PC-9 (cell line): ENCODE results near the gene CEP192. TPM values are rescaled to one million over a fixed set of nuclear protein-coding genes. Genes with fewer than 3 reads are reported as not detected.

Experiments used
- BruUV-seq: library from RNA; stranded (reverse); fragments of 400-500 nt; replicated peaks from 2 replicates; lab custom pipeline; 2021; lab: Mats Ljungman, UMichigan
- CTCF ChIA-PET: fragments of 300-600 bp; sonication (Branson Sonifier 250); formaldehyde crosslinking; loops from one replicate; lab custom pipeline; 2022; ENCODE audit warnings: antibody characterized with exemption; lab: Charles Lee
- POLR2A ChIA-PET: fragments of 300-600 bp; sonication (Branson Sonifier 250); formaldehyde crosslinking; loops from one replicate; lab custom pipeline; 2022; ENCODE audit warnings: antibody characterized with exemption; ENCODE audit not compliant: unreplicated experiment; lab: Charles Lee
- DNase-seq, 2 experiments: peaks; one replicate each; pipeline versions ENCODE4 v3.0.0 to v3.0.0-alpha.2; 2015 to 2022; ENCODE audit warnings: mixed read lengths in 1 of 2
- H2AFZ ChIP-seq: fragments of 200-600 bp; sonication (generic); 2 replicates; pipeline ENCODE4 v1.8.1; 2017; ENCODE audit warnings: antibody characterized with exemption
- H3F3A ChIP-seq: fragments of 200-600 bp; sonication (generic); 2 replicates; pipeline ENCODE4 v1.8.1; 2017; ENCODE audit warnings: antibody characterized with exemption, mild to moderate bottlenecking, low read depth; ENCODE audit not compliant: insufficient read depth
- H3K27ac ChIP-seq: fragments of 200-600 bp; sonication (generic); 2 replicates; pipeline ENCODE4 v1.6.1; 2016; ENCODE audit warnings: mixed run types
- H3K27me3 ChIP-seq: fragments of 200-600 bp; sonication (generic); 2 replicates; pipeline ENCODE4 v1.6.1; 2016; ENCODE audit warnings: low read depth, mixed run types; ENCODE audit not compliant: insufficient read depth
- H3K36me3 ChIP-seq: fragments of 200-600 bp; sonication (generic); 2 replicates; pipeline ENCODE4 v1.6.1; 2016; ENCODE audit warnings: low read depth, mixed run types
- H3K4me1 ChIP-seq: fragments of 200-600 bp; sonication (generic); replicated peaks from 2 replicates; pipeline ENCODE4 v1.6.1; 2016; ENCODE audit warnings: mixed run types; ENCODE audit not compliant: insufficient read depth
- H3K4me2 ChIP-seq: fragments of 200-600 bp; sonication (generic); 2 replicates; pipeline ENCODE4 v1.6.1; 2017; ENCODE audit warnings: mixed run types
- H3K4me3 ChIP-seq: fragments of 200-600 bp; sonication (generic); 2 replicates; pipeline ENCODE4 v1.6.1; 2016; ENCODE audit warnings: mixed run types
- H3K79me2 ChIP-seq: fragments of 200-600 bp; sonication (generic); 2 replicates; pipeline ENCODE4 v1.6.1; 2017; ENCODE audit warnings: low read depth, mixed run types
- H3K9me2 ChIP-seq: fragments of 200-600 bp; sonication (generic); 2 replicates; pipeline ENCODE4 v1.8.1; 2017; ENCODE audit warnings: mild to moderate bottlenecking; ENCODE audit not compliant: insufficient read depth
- H3K9me3 ChIP-seq: fragments of 200-600 bp; sonication (generic); 2 replicates; pipeline ENCODE4 v1.8.1; 2016; ENCODE audit warnings: low read depth; ENCODE audit not compliant: insufficient read depth
- H4K20me1 ChIP-seq: fragments of 200-600 bp; sonication (generic); 2 replicates; pipeline ENCODE4 v1.8.1; 2017; ENCODE audit not compliant: insufficient read depth
- CTCF ChIP-seq: fragments of 200-600 bp; sonication (generic); conservative IDR thresholded peaks from 2 replicates; pipeline ENCODE4 v1.6.1; 2017; ENCODE audit warnings: mixed run types, antibody characterized with exemption, mild to moderate bottlenecking, moderate library complexity
- EZH2 ChIP-seq: fragments of 200-600 bp; sonication (generic); IDR thresholded peaks from 2 replicates; pipeline ENCODE4 v1.8.0; 2017; ENCODE audit warnings: antibody characterized with exemption, low read depth
- intact Hi-C: fragments of 100-400 bp; cut with micrococcal nuclease; formaldehyde crosslinking; loops from one replicate; pipeline ENCODE4 v1.10.0; 2022; ENCODE audit not compliant: unreplicated experiment
- total RNA-seq: library from RNA; stranded (reverse); gene quantifications from 2 replicates; pipeline ENCODE4 v1.2.3, GENCODE V29; 2021

CEP192 gene
- total RNA-seq, 1 experiment from 2014 or later = 44.9 TPM

GRCh38 chr18:12968619-12969018 is 22.5 kb upstream of the CEP192 start:
- H3K9me2 ChIP-seq = no peaks in the 10 kb centered on the region
- H3K4me1 ChIP-seq = no peaks in the 10 kb centered on the region
- no peak for DNase-seq
- no peaks in the 10 kb centered on the region for H3F3A ChIP-seq
- no peaks in the 10 kb centered on the region for H3K9me3 ChIP-seq
- no peak overlapping the region for H3K4me3 ChIP-seq
- H3K79me2 ChIP-seq = peaks cover 3% of the 10 kb centered on the region; the same call in 1 of the 2 replicates
- POLR2A ChIA-PET = no interaction called here
- TF ChIP-seq CTCF = no peak
- no peak for TF ChIP-seq EZH2
- no peak overlapping the region for H2AFZ ChIP-seq
- intact Hi-C loops = no loop called here
- H3K27ac ChIP-seq = no peak overlapping the region
- H4K20me1 ChIP-seq = no peaks in the 10 kb centered on the region
- no peak overlapping the region for H3K4me2 ChIP-seq
- peaks cover 30% of the 10 kb centered on the region for H3K36me3 ChIP-seq
- no peaks in the 10 kb centered on the region for H3K27me3 ChIP-seq
- CTCF ChIA-PET = no interaction called here
- BruUV-seq = no TSS peak

- no peaks in the 10 kb centered on the region for H3K4me1 ChIP-seq
- TF ChIP-seq EZH2 (no peak), CTCF (no peak)
Measured at GRCh38 chr18:12973562-12974213, 17.5 kb upstream of the CEP192 start.

GRCh38 chr18:12975488-12975887 is 15.7 kb upstream of the CEP192 start:
- intact Hi-C loops = no loop called here
- TF ChIP-seq CTCF (no peak), EZH2 (no peak)
- no TSS peak for BruUV-seq
- no peak overlapping the region for H2AFZ ChIP-seq
- no peaks in the 10 kb centered on the region for H3K9me2 ChIP-seq
- DNase-seq = no peak
- H3K9me3 ChIP-seq = no peaks in the 10 kb centered on the region
- POLR2A ChIA-PET = interaction anchor here (0.6 kb wide), 1 partner anchor 15 kb away, joined by 3 read pairs; no protein-coding TSS in a partner anchor
- no peak overlapping the region for H3K4me2 ChIP-seq
- no peaks in the 10 kb centered on the region for H3F3A ChIP-seq
- H3K36me3 ChIP-seq = peaks cover 10% of the 10 kb centered on the region
- no peak overlapping the region for H3K4me3 ChIP-seq
- no peaks in the 10 kb centered on the region for H3K4me1 ChIP-seq
- H3K79me2 ChIP-seq = peaks cover 5% of the 10 kb centered on the region; the same call in 1 of the 2 replicates
- CTCF ChIA-PET = no interaction called here
- H3K27ac ChIP-seq = no peak overlapping the region
- H4K20me1 ChIP-seq = peaks cover 3% of the 10 kb centered on the region; the same call in 1 of the 2 replicates
- H3K27me3 ChIP-seq = no peaks in the 10 kb centered on the region

More at GRCh38 chr18:12973562-12974213, 17.5 kb upstream of the CEP192 start:
- Histone ChIP-seq H3K4me3 (no peak overlapping the region), H3K9me3 (no peaks in the 10 kb centered on the region), H3K27ac (no peak overlapping the region), H3K9me2 (no peaks in the 10 kb centered on the region), H2AFZ (no peak overlapping the region), H3F3A (no peaks in the 10 kb centered on the region), H3K36me3 (peaks cover 10% of the 10 kb centered on the region), H3K79me2 (peaks cover 4% of the 10 kb centered on the region; the same call in 1 of the 2 replicates), H3K4me2 (no peak overlapping the region), H4K20me1 (peaks cover 3% of the 10 kb centered on the region; the same call in 1 of the 2 replicates), H3K27me3 (no peaks in the 10 kb centered on the region)
- no TSS peak for BruUV-seq
- no peak for DNase-seq
- CTCF ChIA-PET = no interaction called here
- intact Hi-C loops = no loop called here
- POLR2A ChIA-PET = no interaction called here
